Common myeloid progenitor, CD34-positive (primary cell): ENCODE results near the gene UBE2I.

ENCODE experiments used
- CTCF ChIA-PET: fragments of 350-600 bp; sonication (Branson Sonifier 250); formaldehyde crosslinking; loops from one replicate; lab custom pipeline; 2021; ENCODE audit warnings: antibody characterized with exemption; lab: Charles Lee
- POLR2A ChIA-PET: fragments of 350-600 bp; sonication (Branson Sonifier 250); formaldehyde crosslinking; loops from one replicate; lab custom pipeline; 2021; ENCODE audit warnings: antibody characterized with exemption; lab: Charles Lee
- DNase-seq, 3 donors: peaks; one replicate each; pipeline versions ENCODE4 v3.0.0 to v3.0.0-alpha.2; 2013
- H3K27ac ChIP-seq, 2 experiments: 1 replicate in 1 of 2; 2 replicates in 1 of 2; pipeline ENCODE4 v1.7.0; 2013; ENCODE audit warnings: inconsistent platforms in 2 of 2, low read length in 2 of 2, mild to moderate bottlenecking in 2 of 2, low read depth in 1 of 2, moderate library complexity in 1 of 2; ENCODE audit not compliant: severe bottlenecking in 2 of 2, insufficient read depth in 1 of 2, poor library complexity in 1 of 2
- H3K27me3 ChIP-seq, 5 experiments: replicated peaks in 2 of 5; 1 replicate in 3 of 5; 2 replicates in 2 of 5; pipeline versions ENCODE4 v1.6.1 to v1.7.0; 2013; ENCODE audit warnings: low read length in 4 of 5, mild to moderate bottlenecking in 2 of 5, moderate library complexity in 2 of 5, inconsistent platforms in 1 of 5; ENCODE audit not compliant: insufficient read depth in 5 of 5, control insufficient read depth in 4 of 5
- H3K36me3 ChIP-seq, 4 experiments: 1 replicate in 2 of 4; 2 replicates in 2 of 4; pipeline versions ENCODE4 v1.6.1 to v1.7.0; 2013; ENCODE audit warnings: low read length in 3 of 4, control low read depth in 1 of 4, mild to moderate bottlenecking in 1 of 4; ENCODE audit not compliant: control insufficient read depth in 4 of 4, insufficient read depth in 4 of 4
- H3K4me1 ChIP-seq, 4 experiments: 1 replicate in 3 of 4; 2 replicates in 1 of 4; pipeline versions ENCODE4 v1.6.1 to v1.7.1; 2013; ENCODE audit warnings: low read length in 3 of 4, mild to moderate bottlenecking in 3 of 4, control low read depth in 1 of 4, inconsistent platforms in 1 of 4, moderate library complexity in 1 of 4; ENCODE audit not compliant: control insufficient read depth in 4 of 4, insufficient read depth in 4 of 4; ENCODE audit errors: control extremely low read depth in 1 of 4
- H3K4me3 ChIP-seq, 7 experiments: 1 replicate in 4 of 7; 2 replicates in 3 of 7; pipeline versions ENCODE4 v1.5.1 to v1.7.0; 2013; ENCODE audit warnings: mild to moderate bottlenecking in 7 of 7, low read length in 6 of 7, moderate library complexity in 6 of 7, inconsistent platforms in 2 of 7, low read depth in 2 of 7, control low read depth in 1 of 7; ENCODE audit not compliant: insufficient read depth in 4 of 7, control insufficient read depth in 1 of 7; ENCODE audit errors: extremely low read depth in 1 of 7
- H3K9me3 ChIP-seq, 5 experiments: 1 replicate in 4 of 5; 2 replicates in 1 of 5; pipeline versions ENCODE4 v1.6.1 to v1.7.1; 2013; ENCODE audit warnings: low read length in 4 of 5, mild to moderate bottlenecking in 2 of 5, inconsistent platforms in 1 of 5, low read depth in 1 of 5, moderate library complexity in 1 of 5; ENCODE audit not compliant: control insufficient read depth in 4 of 5, insufficient read depth in 2 of 5; ENCODE audit errors: control extremely low read depth in 1 of 5
- WGBS: methylation state at CpG from one replicate; pipeline ENCODE4 v1.1.5; 2013; ENCODE audit not compliant: insufficient coverage; 5-methylcytosine and 5-hydroxymethylcytosine counted together

Gene UBE2I

GRCh38 chr16:1349951-1350350 lies 40.5 kb downstream of the UBE2I start:
- CTCF ChIA-PET: interaction anchor here (0.9 to 1.6 kb wide), 2 partner anchors 12 to 13 kb away, joined by 3 to 7 read pairs; no protein-coding TSS in a partner anchor
- H3K9me3 ChIP-seq: no peaks in the 10 kb centered on the region
- H3K27ac ChIP-seq: no peak overlapping the region
- H3K4me1 ChIP-seq: peaks cover 9 to 29% (median 21%) of the 10 kb centered on the region in 4 experiments
- 91% methylated on average over 16 of the region's 17 CpGs for WGBS
- no peaks in the 10 kb centered on the region for H3K27me3 ChIP-seq
- peaks cover 2 to 30% (median 18%) of the 10 kb centered on the region in 4 experiments for H3K36me3 ChIP-seq
- POLR2A ChIA-PET: no interaction called here
- DNase-seq: no peak
- H3K4me3 ChIP-seq: no peak overlapping the region

- ChIA-PET POLR2A (no interaction called here), CTCF (interaction anchor here (1.6 kb wide), 1 partner anchor 13 kb away, joined by 7 read pairs; no protein-coding TSS in a partner anchor)
- peaks cover 2 to 30% (median 18%) of the 10 kb centered on the region in 4 experiments for H3K36me3 ChIP-seq
- no peaks in the 10 kb centered on the region for H3K9me3 ChIP-seq
- H3K27me3 ChIP-seq: no peaks in the 10 kb centered on the region
- peaks cover 9 to 29% (median 21%) of the 10 kb centered on the region in 4 experiments for H3K4me1 ChIP-seq
- H3K4me3 ChIP-seq: peak overlapping the region in 6 of 7 experiments; percentile 82 to 99 (median 92)
- DNase-seq: no peak
- 98% methylated on average over 18 of the region's 19 CpGs for WGBS
- peak overlapping the region in 1 of 2 experiments; percentile 73 for H3K27ac ChIP-seq
These were observed 41.3 kb downstream of the UBE2I start for GRCh38 chr16:1350691-1351090.

GRCh38 chr16:1351215-1351581 lies 41.8 kb downstream of the UBE2I start:
- ChIA-PET CTCF (interaction anchor here (1.6 kb wide), 1 partner anchor 14 kb away, joined by 7 read pairs; no protein-coding TSS in a partner anchor), POLR2A (no interaction called here)
- no peaks in the 10 kb centered on the region for H3K27me3 ChIP-seq
- H3K36me3 ChIP-seq: peaks cover 2 to 30% (median 18%) of the 10 kb centered on the region in 4 experiments
- no peak for DNase-seq
- H3K27ac ChIP-seq: peak overlapping the region; percentile 33 to 73
- no peaks in the 10 kb centered on the region for H3K9me3 ChIP-seq
- H3K4me1 ChIP-seq: peaks cover 9 to 29% (median 21%) of the 10 kb centered on the region in 4 experiments
- peak overlapping the region; percentile 78 to 99 (median 92) for H3K4me3 ChIP-seq
- WGBS: 1% methylated on average over 18 of the region's 35 CpGs

GRCh38 chr16:1351582-1352362 lies 42.3 kb downstream of the UBE2I start, which contains the start of the genes GNPTG and TSR3:
TSS of gene GNPTG (plus strand) at chr16:1351931. CDS start at chr16:1351966, 35 bp downstream.
TSS of gene TSR3 (minus strand) at chr16:1351878. CDS start at chr16:1351804, 74 bp downstream.
- H3K27me3 ChIP-seq: no peaks in the 10 kb centered on the region
- peak within 1 kb of the TSS; percentile 78 to 99 (median 92) for H3K4me3 ChIP-seq
- WGBS: under 1% methylated on average over 65 of the region's 98 CpGs
- peak within 1 kb of the TSS; percentile 33 to 73 for H3K27ac ChIP-seq
- H3K36me3 ChIP-seq: peaks cover 2 to 30% (median 18%) of the 10 kb centered on the region in 4 experiments
- ChIA-PET CTCF (interaction anchor here (1.6 kb wide), 1 partner anchor 14 kb away, joined by 7 read pairs; no protein-coding TSS in a partner anchor), POLR2A (no interaction called here)
- peak; percentile 83 to 91 (median 83) for DNase-seq
- H3K9me3 ChIP-seq: no peaks in the 10 kb centered on the region
- H3K4me1 ChIP-seq: peaks cover 9 to 29% (median 21%) of the 10 kb centered on the region in 4 experiments

- Histone ChIP-seq H3K27ac (no peak overlapping the region), H3K4me3 (no peak overlapping the region), H3K36me3 (peaks cover 0 to 16% (median 8%) of the 10 kb centered on the region in 4 experiments), H3K4me1 (peaks cover 9 to 29% (median 21%) of the 10 kb centered on the region in 4 experiments), H3K27me3 (no peaks in the 10 kb centered on the region), H3K9me3 (no peaks in the 10 kb centered on the region)
- DNase-seq: peak in 1 of 3 donors; percentile 44
- CTCF ChIA-PET: interaction anchor here (0.7 to 1.8 kb wide), 4 partner anchors 8 to 43 kb away, joined by 3 to 9 read pairs (median 4); no protein-coding TSS in a partner anchor
- WGBS: 96% methylated on average over 22 of the region's 49 CpGs
- POLR2A ChIA-PET: no interaction called here
These were observed 45.5 kb downstream of the UBE2I start for GRCh38 chr16:1354815-1355540.

- 89% methylated on average over 14 of the region's 15 CpGs for WGBS
- DNase-seq: no peak
- ChIA-PET POLR2A (no interaction called here), CTCF (interaction anchor here (0.7 to 1.8 kb wide), 2 partner anchors 10 to 19 kb away, joined by 3 to 5 read pairs; no protein-coding TSS in a partner anchor)
- no peaks in the 10 kb centered on the region for H3K9me3 ChIP-seq
- H3K36me3 ChIP-seq: peaks cover 0 to 16% (median 9%) of the 10 kb centered on the region in 4 experiments
- no peak overlapping the region for H3K27ac ChIP-seq
- peaks cover 9 to 26% (median 20%) of the 10 kb centered on the region in 4 experiments for H3K4me1 ChIP-seq
- no peaks in the 10 kb centered on the region for H3K27me3 ChIP-seq
- H3K4me3 ChIP-seq: no peak overlapping the region
These were observed 46.2 kb downstream of the UBE2I start for GRCh38 chr16:1355591-1355990.
